Endothelial cell of umbilical vein (primary cell): ENCODE measurements around the gene VKORC1. TPM values are rescaled to one million over a fixed set of nuclear protein-coding genes. Genes with fewer than 3 reads are reported as not detected.

ENCODE experiments used
- BruUV-seq: library from RNA; stranded (reverse); fragments of 400-500 nt; replicated peaks from 2 replicates; lab custom pipeline; 2021; lab: Mats Ljungman, UMichigan
- CTCF ChIA-PET: fragments of 300-600, 350-600 bp; sonication (Branson Sonifier 250); formaldehyde crosslinking; loops from one replicate; lab custom pipeline; 2021; ENCODE audit warnings: antibody characterized with exemption, inconsistent platforms; lab: Charles Lee
- POLR2A ChIA-PET: fragments of 300-600, 350-600 bp; sonication (Branson Sonifier 250); formaldehyde crosslinking; loops from one replicate; lab custom pipeline; 2021; ENCODE audit warnings: antibody characterized with exemption, inconsistent platforms; lab: Charles Lee
- DNase-seq: peaks from one replicate; pipeline ENCODE4 v3.0.0-alpha.2; 2011; ENCODE audit warnings: low read depth, low spot score
- FAIRE-seq: peaks from 2 replicates; lab custom pipeline; 2011; peaks lifted over from hg19 to GRCh38; lab: Jason Lieb, UNC
- H2AFZ ChIP-seq: 2 replicates; pipeline ENCODE4 v1.6.0; 2012; ENCODE audit warnings: low read depth, low read length, control low read depth, inconsistent platforms
- H3K27ac ChIP-seq: 2 replicates; pipeline ENCODE4 v1.5.1; 2011; ENCODE audit warnings: low read depth, mild to moderate bottlenecking, control low read depth, low read length, moderate library complexity; ENCODE audit not compliant: insufficient read depth
- H3K27me3 ChIP-seq, 2 experiments: 2 replicates each; pipeline versions ENCODE4 v1.6.0 to v1.6.1; 2011; ENCODE audit warnings: low read length in 2 of 2, mixed read lengths in 1 of 2; ENCODE audit not compliant: control insufficient read depth in 2 of 2, insufficient read depth in 2 of 2
- H3K36me3 ChIP-seq, 2 experiments: 2 replicates in 1 of 2; 3 replicates in 1 of 2; pipeline ENCODE4 v1.5.1; 2011; ENCODE audit warnings: low read length in 2 of 2, mild to moderate bottlenecking in 1 of 2, moderate library complexity in 1 of 2; ENCODE audit not compliant: control insufficient read depth in 2 of 2, insufficient read depth in 2 of 2; ENCODE audit errors: extremely low read depth in 1 of 2
- H3K4me1 ChIP-seq: 3 replicates; pipeline ENCODE4 v1.5.1; 2011; ENCODE audit warnings: mild to moderate bottlenecking, low read length; ENCODE audit not compliant: control insufficient read depth, insufficient read depth; ENCODE audit errors: extremely low read depth
- H3K4me2 ChIP-seq: 2 replicates; pipeline ENCODE4 v1.6.1; 2011; ENCODE audit warnings: low read length, control low read depth, mixed read lengths; ENCODE audit not compliant: insufficient read depth
- H3K4me3 ChIP-seq, 3 experiments: fragments of 200-600 bp in 1 of 3; sonication (generic), shearing (Covaris generic) in 1 of 3; replicated peaks in 1 of 3; 2 replicates each; pipeline ENCODE4 v1.5.1; 2011 to 2016; ENCODE audit warnings: control low read depth in 3 of 3, low read length in 3 of 3, mild to moderate bottlenecking in 2 of 3, inconsistent platforms in 1 of 3, low read depth in 1 of 3, moderate library complexity in 1 of 3; ENCODE audit not compliant: insufficient read depth in 1 of 3
- H3K79me2 ChIP-seq: 2 replicates; pipeline ENCODE4 v1.6.0; 2012; ENCODE audit warnings: low read length, inconsistent platforms; ENCODE audit not compliant: control insufficient read depth, insufficient read depth
- H3K9ac ChIP-seq: replicated peaks from 2 replicates; pipeline ENCODE3; 2011; ENCODE audit warnings: low read length, control low read depth; ENCODE audit not compliant: insufficient read depth; ENCODE audit errors: extremely low read depth
- H3K9me1 ChIP-seq: replicated peaks from 3 replicates; pipeline ENCODE4 v1.6.0; 2011; ENCODE audit warnings: mild to moderate bottlenecking, low read length; ENCODE audit not compliant: control insufficient read depth, insufficient read depth; ENCODE audit errors: extremely low read depth
- H3K9me3 ChIP-seq: replicated peaks from 2 replicates; pipeline ENCODE4 v1.5.1; 2012; ENCODE audit warnings: low read length, inconsistent platforms; ENCODE audit not compliant: control insufficient read depth, insufficient read depth
- H4K20me1 ChIP-seq: replicated peaks from 2 replicates; pipeline ENCODE3; 2011; ENCODE audit warnings: mild to moderate bottlenecking, low read length; ENCODE audit not compliant: control insufficient read depth, insufficient read depth; ENCODE audit errors: extremely low read depth
- EZH2 ChIP-seq: IDR thresholded peaks from 2 replicates; pipeline ENCODE4 v1.6.1; 2012; ENCODE audit warnings: borderline replicate concordance, low read depth, mild to moderate bottlenecking, moderate library complexity, low read length, inconsistent platforms; ENCODE audit not compliant: severe bottlenecking
- FOS ChIP-seq: IDR thresholded peaks from 2 replicates; pipeline ENCODE4 v1.6.1; 2011; ENCODE audit warnings: mild to moderate bottlenecking, low read length, moderate library complexity, borderline replicate concordance; ENCODE audit not compliant: insufficient read depth
- GATA2 ChIP-seq: IDR thresholded peaks from 2 replicates; pipeline ENCODE4 v1.7.0; 2011; ENCODE audit warnings: low read depth, mild to moderate bottlenecking, moderate library complexity, mixed read lengths, low read length; ENCODE audit not compliant: insufficient read length, insufficient read depth
- JUN ChIP-seq: IDR thresholded peaks from 2 replicates; pipeline ENCODE4 v1.6.1; 2011; ENCODE audit warnings: borderline replicate concordance, low read depth; ENCODE audit not compliant: insufficient read length, insufficient read depth
- MYC ChIP-seq: IDR thresholded peaks from one replicate; pipeline ENCODE4 v1.6.1; 2011; ENCODE audit warnings: mild to moderate bottlenecking, low read depth, low read length
- POLR2A ChIP-seq: IDR thresholded peaks from 2 replicates; pipeline ENCODE4 v1.6.1; 2012; ENCODE audit warnings: low read depth, mild to moderate bottlenecking, control low read depth, low read length
- POLR2AphosphoS5 ChIP-seq: IDR thresholded peaks from 2 replicates; pipeline ENCODE4 v1.6.1; 2012; ENCODE audit warnings: low read depth, mild to moderate bottlenecking, control low read depth, low read length, moderate library complexity; ENCODE audit not compliant: insufficient read depth
- dilution Hi-C: fragments of 300-500 bp; cut with MboI; formaldehyde crosslinking; loops from one replicate; pipeline ENCODE4 v1.15.0; 2019; ENCODE audit warnings: low sequenced_read_pairs; ENCODE audit not compliant: extremely low pct_ligation_motif_present
- intact Hi-C: fragments of 100-400 bp; cut with micrococcal nuclease; formaldehyde crosslinking; loops from one replicate; pipeline ENCODE4 v1.10.0; 2022
- polyA plus RNA-seq, 4 experiments: library from polyadenylated mRNA; depleted of rRNA in 3 of 4; stranded (reverse) in 3 of 4; unstranded in 1 of 4; fragments of >200 nt; gene quantifications; 2 replicates each; pipeline versions ENCODE4 v1.2.1 to v1.2.3, GENCODE V29; 2011 to 2012; ENCODE audit warnings: missing spikeins in 1 of 4
- total RNA-seq: library from RNA; stranded (reverse); gene quantifications from 2 replicates; pipeline ENCODE4 v1.2.3, GENCODE V29; 2021
- TF ChIP-seq, protein P1 (sequence below): IDR thresholded peaks from 2 replicates; pipeline ENCODE4 v1.6.1; 2011; ENCODE audit not compliant: insufficient read depth, insufficient read length
- TF ChIP-seq, protein P2 (sequence below), 2 donors: IDR thresholded peaks; 1 replicate in 1 of 2; 2 replicates in 1 of 2; pipeline ENCODE4 v1.5.1; 2011; ENCODE audit warnings: low read length in 2 of 2, mild to moderate bottlenecking in 2 of 2, moderate library complexity in 2 of 2, control low read depth in 1 of 2, inconsistent platforms in 1 of 2, low read depth in 1 of 2; ENCODE audit not compliant: insufficient read depth in 1 of 2; ENCODE audit errors: extremely low read depth in 1 of 2

The VKORC1 gene
- total and polyA plus RNA-seq, 2 donors (not counting 3 experiments of a cell fraction or from before 2014, with no cell fraction given), result 93.5 to 586 TPM

DNA sequence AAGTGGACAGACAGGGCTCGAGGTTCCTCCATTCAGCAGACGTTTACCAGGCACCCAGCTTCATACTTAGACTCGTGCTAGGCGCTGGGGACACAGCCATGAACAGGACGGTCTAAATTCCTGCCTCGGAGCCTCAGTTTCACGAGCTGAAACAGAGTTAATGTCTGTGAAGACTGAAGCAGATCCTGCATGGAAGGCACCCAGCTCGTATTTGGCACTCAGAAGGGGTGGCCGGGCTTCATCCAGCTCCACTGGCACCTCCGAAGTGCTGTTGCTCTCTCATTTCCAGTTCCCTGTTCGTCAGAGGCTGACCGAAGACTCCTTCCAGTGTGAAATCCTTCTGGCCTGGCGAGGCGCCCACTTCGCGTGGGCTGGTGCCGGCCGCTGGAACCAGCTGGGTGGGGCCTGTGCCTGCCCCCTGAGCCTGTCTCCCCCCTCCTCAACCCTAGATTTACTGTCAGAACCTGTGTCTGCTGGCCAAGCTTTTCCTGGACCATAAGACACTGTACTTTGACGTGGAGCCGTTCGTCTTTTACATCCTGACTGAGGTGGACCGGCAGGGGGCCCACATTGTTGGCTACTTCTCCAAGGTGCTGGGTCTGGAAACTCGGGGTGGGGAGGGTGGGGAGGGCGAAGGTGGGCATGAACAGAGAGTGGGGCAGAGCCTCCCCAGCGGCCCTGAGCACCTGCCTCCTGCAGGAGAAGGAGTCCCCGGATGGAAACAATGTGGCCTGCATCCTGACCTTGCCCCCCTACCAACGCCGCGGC is 35.2 kb upstream of the VKORC1 start:
- Histone ChIP-seq H3K9ac (no peak overlapping the region), H3K9me1 (no peaks in the 10 kb centered on the region), H3K27ac (no peak overlapping the region), H4K20me1 (no peaks in the 10 kb centered on the region), H3K4me3 (no peak overlapping the region), H3K4me2 (no peak overlapping the region), H3K27me3 (no peaks in the 10 kb centered on the region), H2AFZ (no peak overlapping the region), H3K4me1 (no peaks in the 10 kb centered on the region), H3K9me3 (no peaks in the 10 kb centered on the region), H3K36me3 (peaks cover 0 to 11% of the 10 kb centered on the region in 2 experiments), H3K79me2 (no peaks in the 10 kb centered on the region)
- intact Hi-C loops (no loop called here), dilution Hi-C loops (no loop called here)
- DNase-seq (no peak), FAIRE-seq (no peak)
- ChIA-PET POLR2A (no interaction called here), CTCF (interaction anchor here (2.2 kb wide), 1 partner anchor 13 kb away, joined by 13 read pairs; no protein-coding TSS in a partner anchor)
- TF ChIP-seq POLR2A, result no peak
- no peak for TF ChIP-seq FOS
- no peak for TF ChIP-seq GATA2
- TF ChIP-seq MYC, result no peak
- no peak for TF ChIP-seq JUN
- no peak for TF ChIP-seq EZH2
- TF ChIP-seq, protein P1, sequence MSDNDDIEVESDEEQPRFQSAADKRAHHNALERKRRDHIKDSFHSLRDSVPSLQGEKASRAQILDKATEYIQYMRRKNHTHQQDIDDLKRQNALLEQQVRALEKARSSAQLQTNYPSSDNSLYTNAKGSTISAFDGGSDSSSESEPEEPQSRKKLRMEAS, result no peak
- TF ChIP-seq POLR2AphosphoS5, result no peak
- TF ChIP-seq, protein P2, sequence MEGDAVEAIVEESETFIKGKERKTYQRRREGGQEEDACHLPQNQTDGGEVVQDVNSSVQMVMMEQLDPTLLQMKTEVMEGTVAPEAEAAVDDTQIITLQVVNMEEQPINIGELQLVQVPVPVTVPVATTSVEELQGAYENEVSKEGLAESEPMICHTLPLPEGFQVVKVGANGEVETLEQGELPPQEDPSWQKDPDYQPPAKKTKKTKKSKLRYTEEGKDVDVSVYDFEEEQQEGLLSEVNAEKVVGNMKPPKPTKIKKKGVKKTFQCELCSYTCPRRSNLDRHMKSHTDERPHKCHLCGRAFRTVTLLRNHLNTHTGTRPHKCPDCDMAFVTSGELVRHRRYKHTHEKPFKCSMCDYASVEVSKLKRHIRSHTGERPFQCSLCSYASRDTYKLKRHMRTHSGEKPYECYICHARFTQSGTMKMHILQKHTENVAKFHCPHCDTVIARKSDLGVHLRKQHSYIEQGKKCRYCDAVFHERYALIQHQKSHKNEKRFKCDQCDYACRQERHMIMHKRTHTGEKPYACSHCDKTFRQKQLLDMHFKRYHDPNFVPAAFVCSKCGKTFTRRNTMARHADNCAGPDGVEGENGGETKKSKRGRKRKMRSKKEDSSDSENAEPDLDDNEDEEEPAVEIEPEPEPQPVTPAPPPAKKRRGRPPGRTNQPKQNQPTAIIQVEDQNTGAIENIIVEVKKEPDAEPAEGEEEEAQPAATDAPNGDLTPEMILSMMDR (IDR thresholded peaks at IDR 0.05; ENCODE audit: extremely low read depth in 1 of 2, insufficient read depth in 1 of 2, low read depth in 1 of 2, low read length in 2 of 2), result no peak
- no TSS peak for BruUV-seq
